ENCODE measurements around the gene WDR59. TPM values are rescaled to one million over a fixed set of nuclear protein-coding genes. Genes with fewer than 3 reads are reported as not detected.
"Not testable (repeated sequence)": the region's sequence is repeated elsewhere in the genome, so short reads cannot be mapped to it uniquely, and the experiment has no call there.

Gene WDR59
- total RNA-seq, 2 experiments from 2014 or later: 67.1 to 72.3 TPM

GRCh38 chr16:74942977-74943918 lies 41.7 kb downstream of the WDR59 start:
- Mint-ChIP-seq H3K4me3 (no peak overlapping the region), H3K27me3 (no peaks in the 10 kb centered on the region), H3K4me1 (no peaks in the 10 kb centered on the region), H3K27ac (no peak overlapping the region), H3K9me3 (no peaks in the 10 kb centered on the region), H3K36me3 (ENCODE audit: low read depth) (peaks cover 52% of the 10 kb centered on the region)
- ChIA-PET POLR2A (no interaction called here), CTCF (interaction anchor here (1.1 kb wide), 1 partner anchor 168 kb away, joined by 4 read pairs; no protein-coding TSS in a partner anchor)
- no peak for DNase-seq

DNA sequence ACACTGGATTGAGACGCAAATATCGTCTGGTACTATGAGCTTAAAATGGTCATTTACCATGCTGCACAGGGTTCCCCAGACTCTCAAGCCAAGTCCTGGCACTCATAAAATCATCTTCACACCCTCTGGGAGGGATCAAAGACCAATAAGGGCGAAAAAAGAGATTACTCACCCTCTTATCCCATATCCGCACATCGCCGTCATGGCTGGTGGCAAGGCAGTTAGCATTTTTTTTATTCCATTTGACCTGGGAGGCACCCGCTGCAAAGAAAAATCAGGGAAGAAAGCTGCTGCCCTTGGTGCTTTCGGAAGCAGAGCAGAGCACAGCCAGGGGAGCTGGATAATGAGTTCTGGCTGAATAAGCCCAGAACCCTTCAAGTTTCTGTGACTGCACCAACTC lies 42.4 kb downstream of the WDR59 start:
- ChIA-PET POLR2A (no interaction called here), CTCF (interaction anchor here (1.1 kb wide), 1 partner anchor 169 kb away, joined by 4 read pairs; no protein-coding TSS in a partner anchor)
- peaks cover 52% of the 10 kb centered on the region for H3K36me3 Mint-ChIP-seq (ENCODE audit: low read depth)

GRCh38 chr16:74939688-74940087 lies 45.2 kb downstream of the WDR59 start:
- H3K9me3 Mint-ChIP-seq: no peaks in the 10 kb centered on the region
- peaks cover 7% of the 10 kb centered on the region for H3K4me1 Mint-ChIP-seq
- H3K36me3 Mint-ChIP-seq (ENCODE audit: low read depth): peaks cover 51% of the 10 kb centered on the region
- ChIA-PET POLR2A (no interaction called here), CTCF (interaction anchor here (0.9 kb wide), 1 partner anchor 78 kb away, joined by 3 read pairs; no protein-coding TSS in a partner anchor)
- DNase-seq: no peak
- H3K27me3 Mint-ChIP-seq: no peaks in the 10 kb centered on the region
- H3K27ac Mint-ChIP-seq: no peak overlapping the region
- no peak overlapping the region for H3K4me3 Mint-ChIP-seq

More for the DNA sequence above, 42.4 kb downstream of the WDR59 start:
- Mint-ChIP-seq H3K4me1 (no peaks in the 10 kb centered on the region), H3K27me3 (no peaks in the 10 kb centered on the region), H3K27ac (no peak overlapping the region), H3K4me3 (no peak overlapping the region), H3K9me3 (no peaks in the 10 kb centered on the region)
- DNase-seq: no peak

- no peak overlapping the region for H3K4me3 Mint-ChIP-seq
- H3K4me1 Mint-ChIP-seq: peaks cover 7% of the 10 kb centered on the region
- no peaks in the 10 kb centered on the region for H3K27me3 Mint-ChIP-seq
- POLR2A ChIA-PET: no interaction called here
- no peaks in the 10 kb centered on the region for H3K9me3 Mint-ChIP-seq
- peak overlapping the region; percentile 0 for H3K27ac Mint-ChIP-seq
- peak; percentile 27 for DNase-seq
- peaks cover 44% of the 10 kb centered on the region for H3K36me3 Mint-ChIP-seq (ENCODE audit: low read depth)
- CTCF ChIA-PET: no interaction called here
Measured at GRCh38 chr16:74936902-74937560, 47.9 kb downstream of the WDR59 start.

DNA sequence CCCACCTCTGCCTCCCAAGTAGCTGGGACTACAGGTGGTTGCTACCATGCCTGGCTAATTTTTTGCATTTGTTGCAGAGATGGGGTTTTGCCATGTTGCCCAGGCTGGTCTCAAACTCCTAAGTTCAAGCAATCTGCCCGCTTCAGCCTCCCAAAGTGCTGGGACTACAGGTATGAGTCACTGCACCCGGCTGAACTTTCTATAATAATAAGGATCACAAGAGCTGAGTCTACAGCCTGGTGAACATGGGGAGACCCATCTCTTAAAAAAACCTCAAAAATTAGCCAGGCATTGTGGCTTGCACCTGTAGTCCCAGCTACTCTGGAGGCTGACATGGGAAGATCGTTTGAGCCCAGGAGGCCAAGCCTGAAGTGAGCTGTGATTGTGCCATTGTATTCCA lies 53.5 kb downstream of the WDR59 start:
- DNase-seq: no peak
- Mint-ChIP-seq H3K36me3 (ENCODE audit: low read depth) (peaks cover 27% of the 10 kb centered on the region), H3K27ac (no peak overlapping the region), H3K4me1 (peaks cover 2% of the 10 kb centered on the region), H3K4me3 (no peak overlapping the region), H3K27me3 (no peaks in the 10 kb centered on the region), H3K9me3 (no peaks in the 10 kb centered on the region)
- ChIA-PET CTCF (interaction anchor here (0.7 to 1.1 kb wide), 4 partner anchors 180 to 268 kb away, joined by 3 read pairs; no protein-coding TSS in a partner anchor), POLR2A (no interaction called here)

- ChIA-PET POLR2A (no interaction called here), CTCF (no interaction called here)
- peaks cover 28% of the 10 kb centered on the region for H3K36me3 Mint-ChIP-seq (ENCODE audit: low read depth)
- H3K27me3 Mint-ChIP-seq: no peaks in the 10 kb centered on the region
- no peak overlapping the region for H3K4me3 Mint-ChIP-seq
- H3K9me3 Mint-ChIP-seq: no peaks in the 10 kb centered on the region
- no peak for DNase-seq
- H3K4me1 Mint-ChIP-seq: peaks cover 2% of the 10 kb centered on the region
- H3K27ac Mint-ChIP-seq: no peak overlapping the region
Measured at GRCh38 chr16:74929636-74930035, 55.3 kb downstream of the WDR59 start.

- ChIA-PET CTCF (interaction anchor here (0.6 kb wide), 1 partner anchor 265 kb away, joined by 3 read pairs; no protein-coding TSS in a partner anchor), POLR2A (no interaction called here)
- Mint-ChIP-seq H3K27ac (no peak overlapping the region), H3K4me3 (no peak overlapping the region), H3K9me3 (no peaks in the 10 kb centered on the region), H3K27me3 (no peaks in the 10 kb centered on the region), H3K36me3 (ENCODE audit: low read depth) (peaks cover 31% of the 10 kb centered on the region), H3K4me1 (peaks cover 2% of the 10 kb centered on the region)
- DNase-seq: no peak
Measured at GRCh38 chr16:74926805-74927204, 58.1 kb downstream of the WDR59 start.

DNA sequence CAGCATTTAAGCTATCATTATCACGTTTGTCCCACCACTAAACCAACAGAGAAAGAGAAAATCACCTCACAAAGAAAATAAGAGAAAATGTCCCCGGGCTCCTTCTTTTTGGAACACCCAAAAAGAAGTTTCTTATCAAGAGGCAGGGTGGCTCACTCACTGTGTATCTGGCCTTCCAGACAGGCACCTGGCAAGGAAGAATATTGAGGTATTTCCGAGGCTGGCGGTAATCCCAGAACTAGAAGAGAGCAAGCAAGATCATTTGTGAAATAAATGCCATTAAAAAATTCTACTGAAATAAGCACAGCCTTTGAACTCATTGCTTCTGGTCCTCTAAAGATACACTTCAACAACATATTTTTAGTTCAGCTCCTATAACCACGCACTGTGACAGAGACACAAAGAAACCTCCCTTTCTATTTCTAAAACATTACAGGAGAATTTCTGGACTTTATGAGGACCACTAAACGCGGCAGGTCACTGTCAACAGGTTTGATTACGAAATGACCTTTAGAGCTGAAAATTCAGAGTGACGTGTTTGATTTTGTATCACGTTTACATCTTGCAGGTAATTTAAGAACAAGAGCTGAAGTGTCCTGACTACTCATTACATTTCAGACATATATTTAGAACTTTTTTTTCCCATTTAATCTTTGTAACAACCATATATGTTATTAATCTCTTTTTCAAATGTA lies 61.0 kb downstream of the WDR59 start:
- no peak for DNase-seq
- peaks cover 42% of the 10 kb centered on the region for H3K36me3 Mint-ChIP-seq (ENCODE audit: low read depth)
- no peak overlapping the region for H3K27ac Mint-ChIP-seq
- ChIA-PET POLR2A (no interaction called here), CTCF (no interaction called here)
- H3K4me1 Mint-ChIP-seq: no peaks in the 10 kb centered on the region
- H3K4me3 Mint-ChIP-seq: no peak overlapping the region
- H3K9me3 Mint-ChIP-seq: no peaks in the 10 kb centered on the region
- H3K27me3 Mint-ChIP-seq: no peaks in the 10 kb centered on the region

- H3K9me3 Mint-ChIP-seq: no peaks in the 10 kb centered on the region
- H3K27me3 Mint-ChIP-seq: no peaks in the 10 kb centered on the region
- H3K27ac Mint-ChIP-seq: no peak overlapping the region
- no peak overlapping the region for H3K4me3 Mint-ChIP-seq
- no peaks in the 10 kb centered on the region for H3K4me1 Mint-ChIP-seq
- H3K36me3 Mint-ChIP-seq (ENCODE audit: low read depth): peaks cover 55% of the 10 kb centered on the region
- CTCF ChIA-PET: interaction anchor here (0.6 kb wide), 1 partner anchor 756 kb away, joined by 3 read pairs; no protein-coding TSS in a partner anchor
- no peak for DNase-seq
- POLR2A ChIA-PET: no interaction called here
Measured at GRCh38 chr16:74922150-74923138, 62.5 kb downstream of the WDR59 start.

DNA sequence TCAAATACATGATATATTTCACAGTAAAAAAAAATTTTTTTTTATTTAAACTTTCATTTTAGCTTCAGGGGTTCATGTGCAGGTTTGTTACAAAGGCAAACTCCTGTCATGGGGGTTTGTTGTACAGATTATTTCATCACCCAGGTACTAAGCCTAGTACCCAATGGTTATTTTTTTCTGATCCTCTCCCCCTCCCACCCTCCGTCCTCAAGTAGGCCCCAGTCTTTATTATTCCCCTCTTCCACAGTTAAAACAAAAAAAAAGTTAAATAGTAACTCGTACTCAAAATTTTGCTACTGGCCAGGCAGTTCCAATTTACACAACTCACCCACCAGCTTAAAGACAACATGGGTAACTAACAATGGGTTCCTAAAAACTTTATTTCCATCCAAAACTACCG lies 63.9 kb downstream of the WDR59 start:
- peaks cover 67% of the 10 kb centered on the region for H3K36me3 Mint-ChIP-seq (ENCODE audit: low read depth)
- CTCF ChIA-PET: interaction anchor here (1.1 kb wide), 1 partner anchor 30 kb away, joined by 3 read pairs; no protein-coding TSS in a partner anchor
- H3K27ac Mint-ChIP-seq: no peak overlapping the region

DNA sequence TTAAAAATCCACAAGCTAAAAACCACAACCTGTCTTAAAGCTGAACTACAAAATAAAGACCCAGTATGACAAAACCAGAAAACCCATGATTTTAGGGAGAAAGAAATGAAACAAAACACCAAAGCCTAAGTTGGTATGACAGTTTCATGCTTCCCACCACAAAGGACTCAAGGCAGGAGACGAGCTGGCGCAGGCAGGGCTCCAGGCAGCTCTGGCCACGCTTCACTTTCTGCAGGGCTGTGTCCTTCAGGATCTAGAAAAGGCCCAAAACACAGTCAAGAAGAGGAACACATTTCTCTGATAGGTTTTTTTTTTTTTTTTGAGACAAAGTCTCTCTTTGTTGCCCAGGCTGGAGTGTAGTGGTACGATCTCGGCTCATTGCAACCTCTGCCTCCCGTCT lies 75.3 kb downstream of the WDR59 start:
- Mint-ChIP-seq H3K27ac (no peak overlapping the region), H3K36me3 (ENCODE audit: low read depth) (peaks cover 80% of the 10 kb centered on the region), H3K4me3 (no peak overlapping the region), H3K9me3 (peaks cover 16% of the 10 kb centered on the region), H3K4me1 (no peaks in the 10 kb centered on the region), H3K27me3 (no peaks in the 10 kb centered on the region)
- CTCF ChIA-PET: no interaction called here
- POLR2A ChIA-PET: no interaction called here
- DNase-seq: no peak

More for the DNA sequence above, 63.9 kb downstream of the WDR59 start:
- DNase-seq: no peak
- Mint-ChIP-seq H3K4me1 (no peaks in the 10 kb centered on the region), H3K27me3 (no peaks in the 10 kb centered on the region), H3K4me3 (no peak overlapping the region), H3K9me3 (no peaks in the 10 kb centered on the region)
- POLR2A ChIA-PET: no interaction called here

- H3K27me3 Mint-ChIP-seq, H3K27ac Mint-ChIP-seq, H3K4me3 Mint-ChIP-seq, CTCF ChIA-PET, H3K4me1 Mint-ChIP-seq, DNase-seq, POLR2A ChIA-PET: not testable (repeated sequence)
- Mint-ChIP-seq H3K36me3 (ENCODE audit: low read depth) (peaks cover 78% of the 10 kb centered on the region), H3K9me3 (peaks cover 16% of the 10 kb centered on the region)
Measured at GRCh38 chr16:74908759-74909158, 76.2 kb downstream of the WDR59 start.
